VCaP (cell line): ENCODE measurements around the gene PTPRA.

Experiments used
- H3K27ac ChIP-seq: fragments of 450-650 bp; 2 replicates; pipeline ENCODE4 v1.5.1; 2017
- TF ChIP-seq, protein P1 (sequence below): fragments of 450-650 bp; conservative IDR thresholded peaks from 2 replicates; pipeline ENCODE4 v1.5.1; 2017; ENCODE audit warnings: mild to moderate bottlenecking, moderate library complexity

The PTPRA gene

GRCh38 chr20:3067139-3068014, 194.1 kb downstream of the PTPRA start:
- H3K27ac ChIP-seq = no peak overlapping the region
- TF ChIP-seq, protein P1, sequence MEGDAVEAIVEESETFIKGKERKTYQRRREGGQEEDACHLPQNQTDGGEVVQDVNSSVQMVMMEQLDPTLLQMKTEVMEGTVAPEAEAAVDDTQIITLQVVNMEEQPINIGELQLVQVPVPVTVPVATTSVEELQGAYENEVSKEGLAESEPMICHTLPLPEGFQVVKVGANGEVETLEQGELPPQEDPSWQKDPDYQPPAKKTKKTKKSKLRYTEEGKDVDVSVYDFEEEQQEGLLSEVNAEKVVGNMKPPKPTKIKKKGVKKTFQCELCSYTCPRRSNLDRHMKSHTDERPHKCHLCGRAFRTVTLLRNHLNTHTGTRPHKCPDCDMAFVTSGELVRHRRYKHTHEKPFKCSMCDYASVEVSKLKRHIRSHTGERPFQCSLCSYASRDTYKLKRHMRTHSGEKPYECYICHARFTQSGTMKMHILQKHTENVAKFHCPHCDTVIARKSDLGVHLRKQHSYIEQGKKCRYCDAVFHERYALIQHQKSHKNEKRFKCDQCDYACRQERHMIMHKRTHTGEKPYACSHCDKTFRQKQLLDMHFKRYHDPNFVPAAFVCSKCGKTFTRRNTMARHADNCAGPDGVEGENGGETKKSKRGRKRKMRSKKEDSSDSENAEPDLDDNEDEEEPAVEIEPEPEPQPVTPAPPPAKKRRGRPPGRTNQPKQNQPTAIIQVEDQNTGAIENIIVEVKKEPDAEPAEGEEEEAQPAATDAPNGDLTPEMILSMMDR = no peak

DNA sequence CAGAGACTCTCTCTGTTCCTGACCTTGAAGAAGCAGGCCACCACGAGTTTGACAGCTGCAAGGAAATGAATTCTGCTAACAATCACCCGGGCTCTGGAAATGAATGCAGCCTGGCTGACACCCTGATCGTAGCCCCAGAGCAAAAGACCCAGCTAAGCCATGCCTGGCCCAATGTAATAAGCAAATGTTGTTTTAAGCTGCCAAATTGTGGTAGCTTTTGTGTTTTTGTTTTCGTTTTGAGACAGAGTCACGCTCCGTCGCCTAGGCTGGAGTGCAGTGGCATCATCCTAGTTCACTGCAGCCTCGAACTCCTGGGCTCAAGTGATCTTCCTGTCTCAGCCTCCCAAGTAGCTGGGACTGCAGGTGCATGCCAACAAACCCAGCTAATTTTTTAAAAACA, 194.8 kb downstream of the PTPRA start:
- TF ChIP-seq, protein P1 = no peak
- no peak overlapping the region for H3K27ac ChIP-seq

DNA sequence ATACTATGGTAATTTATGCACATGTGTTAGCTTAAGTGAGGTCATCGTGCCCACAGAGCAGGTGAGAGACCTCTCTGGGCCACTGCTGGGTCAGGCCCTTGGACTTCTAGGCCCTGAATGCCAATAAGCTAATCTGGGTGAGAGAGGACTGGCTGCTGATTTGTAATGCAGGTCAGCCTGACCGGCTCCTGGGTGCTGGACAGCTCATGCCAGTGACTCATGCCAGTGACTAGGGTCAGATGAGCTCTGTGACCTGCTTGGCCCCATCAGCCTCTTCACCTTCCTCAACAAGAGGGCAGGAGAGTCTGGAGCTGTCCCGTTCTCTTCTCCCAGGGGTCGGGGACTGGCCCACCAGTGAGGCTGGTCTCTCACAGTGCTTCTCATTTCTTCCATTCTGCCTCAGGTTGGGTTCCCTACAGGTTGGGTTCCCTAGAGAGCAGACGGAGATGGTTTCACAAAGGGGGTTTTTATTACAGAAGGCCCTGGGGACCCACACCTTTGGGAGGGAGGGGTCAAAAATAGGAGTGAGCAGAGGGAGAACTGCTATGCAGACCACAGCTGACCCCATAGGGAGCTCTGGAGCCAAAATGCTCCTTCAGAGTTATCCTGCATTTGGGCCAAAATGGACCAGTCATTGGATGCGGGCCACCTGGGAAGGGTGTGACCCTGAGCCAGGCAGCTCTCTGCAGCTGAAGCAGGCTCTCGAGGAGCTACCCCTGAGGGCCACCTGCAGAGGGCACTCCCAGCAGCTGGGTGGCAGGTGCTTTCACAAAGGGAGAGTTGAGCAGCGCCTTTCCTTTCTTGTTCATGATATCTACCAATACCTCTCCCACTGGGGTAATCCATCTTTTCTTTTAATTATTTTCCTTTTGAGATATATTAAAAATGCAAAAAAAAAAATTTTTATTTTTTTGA, 196.0 kb downstream of the PTPRA start:
- TF ChIP-seq, protein P1 = peak; percentile 39; the same call in 1 of the 2 replicates
- H3K27ac ChIP-seq = no peak overlapping the region

DNA sequence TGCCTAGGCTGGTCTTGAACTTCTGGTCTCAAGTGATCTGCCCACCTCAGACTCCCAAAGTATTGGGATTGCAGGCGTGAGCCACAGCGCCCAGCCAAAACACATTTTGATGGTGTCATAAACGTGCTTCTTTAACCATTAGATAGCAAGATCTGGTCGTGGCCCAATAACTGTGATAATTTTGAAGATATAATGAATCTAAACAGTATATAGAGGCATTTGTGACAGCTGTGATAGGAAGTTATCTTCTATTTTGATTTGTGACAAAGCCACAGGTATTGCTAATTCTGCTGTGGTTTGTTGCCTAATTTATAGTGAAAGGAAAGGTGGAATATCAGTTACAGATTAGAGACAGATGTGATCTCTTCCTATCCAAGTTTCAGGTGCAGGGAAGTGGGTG, 197.4 kb downstream of the PTPRA start:
- TF ChIP-seq, protein P1 = no peak
- H3K27ac ChIP-seq = no peak overlapping the region

DNA sequence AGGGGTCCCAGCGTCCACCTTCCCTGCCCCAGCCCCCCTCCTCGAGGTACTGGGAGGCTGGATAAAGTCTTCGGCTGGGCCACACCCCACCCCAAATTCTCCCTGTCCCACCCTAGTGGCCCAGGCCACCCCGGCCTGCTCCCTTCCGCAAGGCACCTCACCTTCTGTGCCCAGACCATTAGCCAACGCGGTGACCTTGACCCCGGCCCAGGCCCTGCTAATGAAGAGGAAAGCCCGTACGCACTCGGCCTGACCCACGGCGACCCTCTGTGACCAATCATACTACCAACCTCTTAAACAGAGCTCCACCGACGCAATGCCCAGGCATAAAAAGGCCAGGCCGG, 198.0 kb downstream of the PTPRA start:
- no peak overlapping the region for H3K27ac ChIP-seq
- TF ChIP-seq, protein P1 = no peak

- TF ChIP-seq, protein P1 = no peak
These were observed 198.6 kb downstream of the PTPRA start, which contains the start of gene OXT for GRCh38 chr20:3071610-3072529. Gene OXT (plus strand): TSS chr20:3071620. CDS start chr20:3071656, 36 bp downstream.

More at GRCh38 chr20:3071610-3072529, 198.6 kb downstream of the PTPRA start, which contains the start of gene OXT:
- no peak within 1 kb of the TSS for H3K27ac ChIP-seq
